ENCODE measurements around the gene KIF22.

Gene KIF22

DNA sequence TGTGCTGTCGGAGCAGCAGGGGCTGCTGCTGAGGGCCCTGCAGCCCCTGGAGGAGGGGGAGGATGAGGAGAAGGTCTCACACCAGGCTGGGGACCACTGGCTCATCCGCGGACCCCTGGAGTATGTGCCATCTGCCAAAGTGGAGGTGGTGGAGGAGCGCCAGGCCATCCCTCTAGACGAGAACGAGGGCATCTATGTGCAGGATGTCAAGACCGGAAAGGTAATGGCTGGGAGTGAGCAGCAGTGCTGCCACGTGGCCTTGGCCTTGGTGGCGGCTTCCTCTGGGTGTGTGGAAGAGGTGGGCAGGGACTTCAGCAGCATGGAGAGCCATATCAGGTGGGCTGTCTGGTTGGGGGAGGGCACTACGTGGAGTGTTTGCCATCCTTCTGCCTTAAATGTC lies 49.7 kb downstream of the KIF22 start:
- no peak overlapping the region for H3K4me3 ChIP-seq
- no peaks in the 10 kb centered on the region for H3K4me1 ChIP-seq
- DNase-seq (ENCODE audit: low spot score in 2 of 2) = no peak
- no peaks in the 10 kb centered on the region for H3K9me3 ChIP-seq
- no peaks in the 10 kb centered on the region for H3K36me3 ChIP-seq (replicated peaks)
- in situ Hi-C loops (cut with MboI; ENCODE audit: low sequenced_read_pairs) = no loop called here
- H3K27me3 ChIP-seq (ENCODE audit: low read depth) = no peaks in the 10 kb centered on the region

DNA sequence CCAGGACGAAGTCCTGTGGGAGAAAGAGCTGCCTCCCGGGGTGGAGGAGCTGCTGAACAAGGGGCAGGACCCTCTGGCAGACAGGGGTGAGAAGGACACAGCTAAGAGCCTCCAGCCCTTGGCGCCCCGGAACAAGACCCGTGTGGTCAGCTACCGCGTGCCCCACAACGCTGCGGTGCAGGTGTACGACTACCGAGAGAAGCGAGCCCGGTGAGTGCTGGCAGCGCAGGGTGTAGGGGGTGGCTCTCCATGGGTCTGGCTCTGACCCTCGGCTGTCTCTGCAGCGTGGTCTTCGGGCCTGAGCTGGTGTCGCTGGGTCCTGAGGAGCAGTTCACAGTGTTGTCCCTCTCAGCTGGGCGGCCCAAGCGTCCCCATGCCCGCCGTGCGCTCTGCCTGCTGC lies 51.1 kb downstream of the KIF22 start:
- H3K9me3 ChIP-seq = no peaks in the 10 kb centered on the region
- no peak overlapping the region for H3K4me3 ChIP-seq
- H3K27me3 ChIP-seq (ENCODE audit: low read depth) = no peaks in the 10 kb centered on the region
- H3K4me1 ChIP-seq = no peaks in the 10 kb centered on the region
- DNase-seq (ENCODE audit: low spot score in 2 of 2) = no peak
- H3K36me3 ChIP-seq (replicated peaks) = no peaks in the 10 kb centered on the region
- in situ Hi-C loops (cut with MboI; ENCODE audit: low sequenced_read_pairs) = no loop called here

DNA sequence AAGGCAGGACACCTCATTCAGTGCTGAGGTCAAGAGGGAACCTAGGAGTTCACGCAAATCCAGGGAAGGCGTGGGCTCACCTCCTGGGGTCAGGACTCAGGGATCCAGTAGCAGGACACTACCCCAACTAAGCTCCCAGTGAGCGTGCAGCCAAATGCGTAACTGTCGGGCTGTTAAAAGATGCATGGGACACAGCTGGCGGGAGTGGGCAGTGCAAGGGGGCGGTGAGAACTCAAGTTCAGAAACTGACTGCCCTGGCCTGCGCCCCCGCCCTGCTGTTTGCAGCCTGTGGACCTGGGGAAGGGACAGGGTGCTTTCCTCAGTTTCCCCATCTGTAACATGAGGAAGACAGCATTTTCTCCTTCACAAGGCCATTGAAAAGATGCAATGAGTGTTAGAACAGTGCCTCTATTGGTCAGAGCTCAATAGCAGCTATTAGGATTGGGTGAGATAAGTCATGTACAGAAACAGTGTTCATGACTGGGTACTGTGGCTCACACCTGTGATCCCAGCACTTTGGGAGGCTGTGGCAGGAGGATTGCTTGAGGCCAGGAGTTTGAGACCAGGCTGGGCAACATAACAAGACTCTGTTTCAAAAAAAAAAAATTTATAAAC lies 52.3 kb downstream of the KIF22 start:
- Histone ChIP-seq H3K4me3 (no peak overlapping the region), H3K36me3 (replicated peaks) (no peaks in the 10 kb centered on the region), H3K9me3 (no peaks in the 10 kb centered on the region), H3K4me1 (no peaks in the 10 kb centered on the region), H3K27me3 (ENCODE audit: low read depth) (no peaks in the 10 kb centered on the region)
- in situ Hi-C loops (cut with MboI; ENCODE audit: low sequenced_read_pairs) = no loop called here
- no peak for DNase-seq (ENCODE audit: low spot score in 2 of 2)

DNA sequence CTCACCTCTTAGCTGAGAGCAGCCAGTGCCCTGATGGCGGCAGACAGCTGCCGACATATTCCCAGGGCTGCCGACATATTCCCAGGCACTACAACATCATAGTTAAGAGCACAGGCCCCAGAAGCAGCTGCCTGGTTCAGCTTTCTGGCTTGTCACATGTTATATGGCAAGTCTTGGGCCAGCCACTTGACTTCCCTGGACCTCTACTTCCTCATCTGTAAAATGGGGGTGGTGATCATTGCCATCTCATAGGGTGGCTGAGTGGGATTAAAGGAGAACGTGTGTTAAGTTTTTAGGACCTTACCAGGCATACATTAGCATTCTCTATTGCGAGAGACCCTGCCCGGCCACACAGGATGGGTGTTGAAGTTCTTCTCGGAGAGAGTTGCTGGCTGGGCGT lies 53.4 kb downstream of the KIF22 start:
- H3K9me3 ChIP-seq = no peaks in the 10 kb centered on the region
- H3K4me1 ChIP-seq = no peaks in the 10 kb centered on the region
- no peaks in the 10 kb centered on the region for H3K27me3 ChIP-seq (ENCODE audit: low read depth)
- no peak for DNase-seq (ENCODE audit: low spot score in 2 of 2)
- H3K36me3 ChIP-seq (replicated peaks) = no peaks in the 10 kb centered on the region
- H3K4me3 ChIP-seq = no peak overlapping the region
- in situ Hi-C loops (cut with MboI; ENCODE audit: low sequenced_read_pairs) = no loop called here

DNA sequence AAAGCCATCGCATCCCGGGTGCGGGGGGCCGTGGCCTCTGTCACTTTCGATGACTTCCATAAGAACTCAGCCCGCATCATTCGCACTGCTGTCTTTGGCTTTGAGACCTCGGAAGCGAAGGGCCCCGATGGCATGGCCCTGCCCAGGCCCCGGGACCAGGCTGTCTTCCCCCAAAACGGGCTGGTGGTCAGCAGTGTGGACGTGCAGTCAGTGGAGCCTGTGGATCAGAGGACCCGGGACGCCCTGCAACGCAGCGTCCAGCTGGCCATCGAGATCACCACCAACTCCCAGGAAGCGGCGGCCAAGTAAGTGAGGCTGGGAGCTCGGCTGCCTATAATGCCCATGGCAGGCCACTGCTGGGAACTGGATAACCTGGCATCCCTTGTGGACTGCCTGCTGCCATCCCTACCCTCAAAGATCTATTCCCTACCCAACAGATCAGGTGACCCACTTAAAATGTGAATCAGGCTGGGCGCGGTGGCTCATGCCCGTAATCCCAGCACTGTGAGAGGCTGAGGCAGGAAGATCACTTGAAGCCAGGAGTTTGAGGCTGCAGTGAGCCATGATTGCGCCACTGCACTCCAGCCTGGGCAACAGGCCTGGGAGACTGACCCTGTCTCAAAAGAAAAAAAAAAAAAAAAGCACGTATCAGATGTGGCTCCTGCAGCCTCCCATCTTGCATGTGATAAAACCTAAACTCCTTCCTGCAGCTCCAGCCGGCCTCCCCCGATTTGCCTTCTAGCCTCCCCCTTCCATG lies 54.2 kb downstream of the KIF22 start:
- Histone ChIP-seq H3K4me1 (no peaks in the 10 kb centered on the region), H3K4me3 (no peak overlapping the region), H3K9me3 (no peaks in the 10 kb centered on the region), H3K36me3 (replicated peaks) (no peaks in the 10 kb centered on the region), H3K27me3 (ENCODE audit: low read depth) (no peaks in the 10 kb centered on the region)
- DNase-seq (ENCODE audit: low spot score in 2 of 2) = no peak
- in situ Hi-C loops (cut with MboI; ENCODE audit: low sequenced_read_pairs) = no loop called here

DNA sequence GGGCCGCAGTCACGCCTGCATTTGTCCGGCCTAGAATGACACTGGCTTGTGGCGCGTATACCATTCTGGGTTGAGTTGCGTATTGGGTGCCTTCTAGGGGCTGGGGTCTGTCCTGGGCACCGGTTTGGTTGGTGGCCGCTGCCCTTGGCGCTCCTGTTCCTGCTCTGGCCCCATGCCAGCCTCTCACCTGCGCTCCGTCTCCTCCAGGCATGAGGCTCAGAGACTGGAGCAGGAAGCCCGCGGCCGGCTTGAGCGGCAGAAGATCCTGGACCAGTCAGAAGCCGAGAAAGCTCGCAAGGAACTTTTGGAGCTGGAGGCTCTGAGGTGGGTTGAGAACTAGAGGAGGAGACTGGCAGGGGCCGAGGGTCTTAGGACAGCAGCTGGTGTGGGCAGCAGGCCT lies 55.1 kb downstream of the KIF22 start:
- Histone ChIP-seq H3K27me3 (ENCODE audit: low read depth) (no peaks in the 10 kb centered on the region), H3K36me3 (replicated peaks) (no peaks in the 10 kb centered on the region), H3K9me3 (no peaks in the 10 kb centered on the region), H3K4me3 (no peak overlapping the region), H3K4me1 (no peaks in the 10 kb centered on the region)
- in situ Hi-C loops (cut with MboI; ENCODE audit: low sequenced_read_pairs) = no loop called here
- DNase-seq (ENCODE audit: low spot score in 2 of 2) = no peak

DNA sequence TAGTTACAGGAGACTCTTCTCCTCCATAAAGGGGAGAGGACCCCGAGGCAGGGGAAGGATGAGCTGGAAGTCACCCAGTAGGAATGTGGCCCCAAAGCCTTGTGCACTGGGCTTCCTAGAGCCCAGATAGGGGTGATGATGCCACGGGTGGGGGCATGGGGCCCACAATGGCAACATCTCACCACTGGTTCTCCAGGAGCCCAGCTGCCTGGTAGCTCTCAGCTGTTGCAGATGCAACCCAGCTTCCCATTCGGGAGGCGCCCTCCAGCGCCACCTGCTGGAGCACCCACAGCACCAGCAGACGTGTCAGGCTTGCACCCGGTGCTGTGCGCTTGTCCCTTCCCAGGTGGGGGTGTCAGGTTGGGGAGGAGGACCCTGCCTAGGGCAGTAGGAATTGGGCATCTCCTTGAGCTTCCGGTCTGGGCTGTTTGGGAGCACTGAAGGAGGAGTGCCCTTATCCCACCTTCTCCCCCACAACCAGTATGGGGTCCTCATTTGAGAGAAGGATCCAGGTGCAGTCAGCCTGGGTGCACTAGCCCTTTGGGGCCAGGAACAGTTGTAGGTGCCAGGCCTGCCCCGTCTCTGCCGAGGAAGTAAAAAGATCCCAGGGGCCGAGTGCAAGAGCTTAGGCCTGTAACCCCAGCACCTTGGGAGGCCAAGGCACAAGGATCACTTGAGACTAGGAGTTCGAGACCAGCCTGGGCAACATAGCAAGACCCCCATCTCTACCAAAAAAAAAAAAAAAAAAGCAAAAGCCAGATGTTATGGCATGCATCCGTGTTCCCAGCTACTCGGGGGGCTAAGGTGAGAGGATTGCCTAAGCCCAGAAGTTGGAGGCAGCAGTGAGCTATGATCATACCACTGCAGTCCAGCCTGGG lies 58.1 kb downstream of the KIF22 start:
- H3K27me3 ChIP-seq (ENCODE audit: low read depth) = no peaks in the 10 kb centered on the region
- H3K4me1 ChIP-seq = no peaks in the 10 kb centered on the region
- H3K4me3 ChIP-seq = no peak overlapping the region
- DNase-seq (ENCODE audit: low spot score in 2 of 2) = peak; percentile 21 to 80
- in situ Hi-C loops (cut with MboI; ENCODE audit: low sequenced_read_pairs) = no loop called here
- H3K36me3 ChIP-seq (replicated peaks) = no peaks in the 10 kb centered on the region
- no peaks in the 10 kb centered on the region for H3K9me3 ChIP-seq

DNA sequence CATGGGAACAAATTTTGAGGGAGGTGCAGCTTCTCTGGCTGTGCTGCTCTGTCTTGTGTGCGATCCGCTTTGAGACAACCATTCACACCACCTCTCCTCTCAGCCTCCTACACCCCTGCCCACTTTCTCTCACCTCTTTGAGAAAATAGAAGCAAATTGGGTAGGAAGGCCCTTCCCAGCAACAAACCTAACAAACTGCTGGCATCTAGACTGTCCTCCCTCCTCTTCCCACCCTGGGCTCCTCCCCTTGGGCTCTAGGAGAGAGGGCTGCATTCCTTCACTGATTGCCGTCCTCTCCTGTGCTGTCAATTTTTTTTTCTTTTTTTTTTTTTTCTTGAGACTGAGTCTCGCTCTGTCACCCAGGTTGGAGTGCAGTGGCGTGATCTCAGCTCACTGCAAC lies 59.0 kb downstream of the KIF22 start:
- in situ Hi-C loops (cut with MboI; ENCODE audit: low sequenced_read_pairs) = no loop called here
- no peaks in the 10 kb centered on the region for H3K36me3 ChIP-seq (replicated peaks)
- H3K4me1 ChIP-seq = no peaks in the 10 kb centered on the region
- no peak overlapping the region for H3K4me3 ChIP-seq
- no peak for DNase-seq (ENCODE audit: low spot score in 2 of 2)
- H3K9me3 ChIP-seq = no peaks in the 10 kb centered on the region
- no peaks in the 10 kb centered on the region for H3K27me3 ChIP-seq (ENCODE audit: low read depth)

DNA sequence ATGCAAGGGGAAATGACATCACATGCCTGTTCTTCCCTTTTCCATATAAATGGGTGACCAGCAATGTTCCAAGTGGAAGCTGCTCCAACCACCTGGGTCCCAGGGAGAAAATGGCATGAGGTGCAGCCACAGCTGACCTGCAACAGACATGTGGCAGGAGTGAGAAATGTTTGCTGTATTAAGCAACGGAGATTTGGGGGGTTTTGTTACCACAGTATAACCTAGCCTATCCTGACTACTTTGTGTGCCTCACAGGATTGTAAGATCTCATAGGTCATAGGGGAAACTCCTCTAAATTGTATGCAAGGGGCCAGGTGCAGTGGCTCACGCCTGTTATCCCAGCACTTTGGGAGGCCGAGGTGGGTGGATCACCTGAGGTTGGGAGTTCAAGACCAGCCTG lies 60.4 kb downstream of the KIF22 start:
- H3K36me3 ChIP-seq (replicated peaks) = no peaks in the 10 kb centered on the region
- no peaks in the 10 kb centered on the region for H3K9me3 ChIP-seq
- no peak overlapping the region for H3K4me3 ChIP-seq
- no peaks in the 10 kb centered on the region for H3K4me1 ChIP-seq
- no peaks in the 10 kb centered on the region for H3K27me3 ChIP-seq (ENCODE audit: low read depth)
- DNase-seq (ENCODE audit: low spot score in 2 of 2) = no peak
- in situ Hi-C loops (cut with MboI; ENCODE audit: low sequenced_read_pairs) = no loop called here

DNA sequence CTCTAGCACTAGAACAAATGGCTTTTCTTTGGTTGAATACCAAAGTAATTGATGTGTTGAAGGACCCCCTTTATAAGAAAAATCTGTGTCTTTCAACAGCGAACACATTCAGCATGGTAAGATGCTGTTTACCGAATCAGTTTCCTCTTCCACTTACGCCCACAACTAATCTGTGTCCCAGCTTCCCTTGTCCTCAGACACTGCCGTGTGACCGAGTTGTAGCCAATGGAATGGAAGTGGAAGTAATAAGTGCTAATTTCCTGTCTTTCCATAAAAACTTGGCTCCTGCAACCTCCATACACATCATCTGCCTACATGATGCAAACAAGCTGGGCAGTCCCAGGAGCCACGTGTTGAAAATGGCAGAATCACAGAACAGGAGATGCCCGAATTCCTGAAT lies 62.1 kb downstream of the KIF22 start:
- DNase-seq (ENCODE audit: low spot score in 2 of 2) = no peak
- no peaks in the 10 kb centered on the region for H3K27me3 ChIP-seq (ENCODE audit: low read depth)
- H3K4me3 ChIP-seq = no peak overlapping the region
- no peaks in the 10 kb centered on the region for H3K9me3 ChIP-seq
- H3K36me3 ChIP-seq (replicated peaks) = no peaks in the 10 kb centered on the region
- in situ Hi-C loops (cut with MboI; ENCODE audit: low sequenced_read_pairs) = no loop called here
- no peaks in the 10 kb centered on the region for H3K4me1 ChIP-seq

DNA sequence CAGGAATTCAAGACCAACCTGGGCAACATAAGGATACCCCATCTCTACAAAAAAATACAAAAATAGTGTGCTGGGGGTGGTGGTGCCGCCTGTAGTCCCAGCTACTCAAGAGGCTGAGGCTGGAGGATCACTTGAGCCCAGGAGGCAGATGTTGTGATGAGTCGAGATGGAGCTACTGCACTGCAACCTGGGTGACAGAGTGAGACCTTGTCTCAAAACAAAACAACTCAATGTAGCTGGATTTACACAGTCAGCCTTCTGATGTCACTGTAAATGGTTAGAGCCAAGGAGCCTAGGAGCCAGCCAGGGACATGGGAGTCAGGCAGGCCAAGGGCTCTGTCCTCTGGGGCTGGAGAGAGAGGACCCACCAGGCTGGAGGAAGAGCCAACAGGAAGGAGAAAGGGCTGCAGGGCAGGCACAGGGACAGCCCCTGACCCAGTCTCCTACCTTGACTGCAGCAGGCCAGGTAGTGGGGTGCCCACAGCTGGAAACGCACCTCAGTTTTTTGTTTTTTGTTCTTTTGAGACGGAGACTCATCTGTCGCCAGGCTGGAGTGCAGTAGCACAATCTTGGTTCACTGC lies 64.1 kb downstream of the KIF22 start:
- no peak for DNase-seq (ENCODE audit: low spot score in 2 of 2)
- peaks cover 12% of the 10 kb centered on the region; the same call in 1 of the 2 replicates for H3K36me3 ChIP-seq (replicated peaks)
- no peaks in the 10 kb centered on the region for H3K9me3 ChIP-seq
- in situ Hi-C loops (cut with MboI; ENCODE audit: low sequenced_read_pairs) = no loop called here
- no peaks in the 10 kb centered on the region for H3K4me1 ChIP-seq
- H3K27me3 ChIP-seq (ENCODE audit: low read depth) = no peaks in the 10 kb centered on the region
- H3K4me3 ChIP-seq = no peak overlapping the region

Data from HAP-1 (cell line).